Fibroblast of villous mesenchyme (primary cell): ENCODE measurements around the gene ABLIM2. TPM values are rescaled to one million over a fixed set of nuclear protein-coding genes. Genes with fewer than 3 reads are reported as not detected.

Experiments used
- DNase-seq: peaks from one replicate; pipeline ENCODE4 v3.0.0-alpha.2; 2010; ENCODE audit warnings: low read depth
- H3K4me3 ChIP-seq: 2 replicates; pipeline ENCODE4 v1.5.1; 2011; ENCODE audit warnings: low read depth, mild to moderate bottlenecking, low read length
- total RNA-seq: library from RNA; depleted of rRNA; stranded (reverse); fragments of >200 nt; gene quantifications from 2 replicates; pipeline ENCODE4 v1.2.3, GENCODE V29; 2012
- TF ChIP-seq, protein P1 (sequence below): IDR thresholded peaks from 2 replicates; pipeline ENCODE4 v1.5.1; 2012; ENCODE audit warnings: low read depth, mild to moderate bottlenecking, low read length; ENCODE audit not compliant: insufficient read depth

ABLIM2 gene
- total RNA-seq, 1 donor: under 0.01 TPM

DNA sequence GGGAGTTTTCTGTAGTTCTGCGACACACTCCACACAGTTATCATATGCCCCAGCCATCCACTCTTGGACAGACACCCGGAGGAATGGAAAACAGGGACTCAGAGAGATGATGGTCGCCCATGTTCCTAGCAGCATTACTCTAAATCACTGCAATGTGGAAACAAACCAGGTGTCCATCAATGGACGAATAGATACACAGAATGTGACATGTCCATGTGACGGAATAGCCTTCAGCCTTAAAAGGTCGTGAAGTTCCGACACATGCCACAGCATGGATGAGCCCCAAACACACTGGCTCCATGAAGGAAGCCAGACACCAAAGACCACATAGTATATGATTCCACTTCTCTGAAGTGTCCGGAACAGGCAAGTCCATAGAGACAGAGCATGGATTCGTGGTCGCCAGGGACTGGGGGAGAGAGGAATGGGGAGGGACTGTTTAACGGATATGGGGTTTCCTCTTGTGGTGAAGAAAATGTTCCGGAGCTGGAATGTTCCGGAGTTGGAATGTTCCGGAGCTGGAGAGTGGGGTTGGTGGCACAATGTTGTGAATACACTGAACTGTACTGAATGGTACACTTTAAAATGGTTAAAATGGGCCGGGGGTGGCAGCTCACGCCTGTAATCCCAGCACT, 190.2 kb downstream of the ABLIM2 start:
- no peak for DNase-seq
- TF ChIP-seq, protein P1, sequence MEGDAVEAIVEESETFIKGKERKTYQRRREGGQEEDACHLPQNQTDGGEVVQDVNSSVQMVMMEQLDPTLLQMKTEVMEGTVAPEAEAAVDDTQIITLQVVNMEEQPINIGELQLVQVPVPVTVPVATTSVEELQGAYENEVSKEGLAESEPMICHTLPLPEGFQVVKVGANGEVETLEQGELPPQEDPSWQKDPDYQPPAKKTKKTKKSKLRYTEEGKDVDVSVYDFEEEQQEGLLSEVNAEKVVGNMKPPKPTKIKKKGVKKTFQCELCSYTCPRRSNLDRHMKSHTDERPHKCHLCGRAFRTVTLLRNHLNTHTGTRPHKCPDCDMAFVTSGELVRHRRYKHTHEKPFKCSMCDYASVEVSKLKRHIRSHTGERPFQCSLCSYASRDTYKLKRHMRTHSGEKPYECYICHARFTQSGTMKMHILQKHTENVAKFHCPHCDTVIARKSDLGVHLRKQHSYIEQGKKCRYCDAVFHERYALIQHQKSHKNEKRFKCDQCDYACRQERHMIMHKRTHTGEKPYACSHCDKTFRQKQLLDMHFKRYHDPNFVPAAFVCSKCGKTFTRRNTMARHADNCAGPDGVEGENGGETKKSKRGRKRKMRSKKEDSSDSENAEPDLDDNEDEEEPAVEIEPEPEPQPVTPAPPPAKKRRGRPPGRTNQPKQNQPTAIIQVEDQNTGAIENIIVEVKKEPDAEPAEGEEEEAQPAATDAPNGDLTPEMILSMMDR: no peak
- no peak overlapping the region for H3K4me3 ChIP-seq

DNA sequence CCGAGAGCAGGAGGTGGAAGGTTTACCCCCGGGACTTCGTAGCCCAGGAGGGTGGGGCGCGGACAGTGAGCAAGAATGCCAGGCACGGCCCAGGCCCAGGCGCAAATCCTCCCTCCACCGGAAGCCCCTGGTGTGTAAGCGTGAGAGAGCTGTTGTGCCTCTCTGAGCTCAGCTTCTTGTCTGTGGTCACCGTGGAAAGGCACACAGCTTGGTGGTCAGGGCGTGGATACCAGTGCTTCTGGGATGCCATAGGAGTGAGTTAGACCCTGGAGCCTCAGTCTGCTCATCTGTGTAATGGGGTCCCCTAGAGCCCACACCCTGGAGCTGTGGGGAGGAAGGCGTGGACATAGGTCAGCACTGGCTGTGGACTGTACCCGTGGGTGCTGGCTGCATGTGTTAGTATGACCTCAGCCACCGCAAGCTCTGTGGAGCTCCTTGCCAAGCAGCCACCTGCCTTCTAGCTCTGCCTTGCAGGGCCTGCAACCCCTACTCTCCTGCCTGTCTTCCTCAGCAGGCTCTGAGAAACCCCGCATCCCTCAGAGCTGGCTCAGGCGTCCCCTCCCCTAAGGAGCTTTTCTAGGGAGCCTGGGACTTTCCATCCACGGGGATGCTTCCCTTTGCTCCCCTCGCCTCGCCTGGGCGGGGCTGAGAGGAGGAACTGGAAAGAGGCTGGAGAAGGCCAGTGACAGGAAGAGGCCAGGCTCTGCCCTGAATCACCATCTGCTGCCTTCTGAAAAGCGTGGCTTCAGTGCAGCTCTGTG, 190.9 kb downstream of the ABLIM2 start:
- TF ChIP-seq, protein P1: no peak
- no peak overlapping the region for H3K4me3 ChIP-seq
- DNase-seq: peak; percentile 57

DNA sequence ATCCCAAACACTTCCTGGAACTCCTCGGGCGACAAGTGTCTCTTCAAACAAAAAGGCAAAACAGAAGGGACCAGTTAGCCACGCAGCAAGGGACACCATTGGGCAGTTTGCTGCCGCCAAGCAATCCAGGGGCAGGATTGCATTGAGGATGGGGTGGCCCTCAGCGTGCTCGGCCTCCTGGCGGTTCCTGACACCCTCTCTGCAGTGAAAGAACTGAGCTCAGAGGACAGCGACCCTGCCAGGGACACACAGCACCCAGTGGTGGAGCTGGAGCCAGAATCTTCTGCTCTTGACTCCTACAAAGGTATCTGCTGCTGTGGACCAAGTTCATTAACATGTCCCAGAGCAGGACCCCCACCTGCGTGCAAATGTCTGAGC, 191.6 kb downstream of the ABLIM2 start:
- TF ChIP-seq, protein P1: no peak
- no peak overlapping the region for H3K4me3 ChIP-seq
- no peak for DNase-seq

DNA sequence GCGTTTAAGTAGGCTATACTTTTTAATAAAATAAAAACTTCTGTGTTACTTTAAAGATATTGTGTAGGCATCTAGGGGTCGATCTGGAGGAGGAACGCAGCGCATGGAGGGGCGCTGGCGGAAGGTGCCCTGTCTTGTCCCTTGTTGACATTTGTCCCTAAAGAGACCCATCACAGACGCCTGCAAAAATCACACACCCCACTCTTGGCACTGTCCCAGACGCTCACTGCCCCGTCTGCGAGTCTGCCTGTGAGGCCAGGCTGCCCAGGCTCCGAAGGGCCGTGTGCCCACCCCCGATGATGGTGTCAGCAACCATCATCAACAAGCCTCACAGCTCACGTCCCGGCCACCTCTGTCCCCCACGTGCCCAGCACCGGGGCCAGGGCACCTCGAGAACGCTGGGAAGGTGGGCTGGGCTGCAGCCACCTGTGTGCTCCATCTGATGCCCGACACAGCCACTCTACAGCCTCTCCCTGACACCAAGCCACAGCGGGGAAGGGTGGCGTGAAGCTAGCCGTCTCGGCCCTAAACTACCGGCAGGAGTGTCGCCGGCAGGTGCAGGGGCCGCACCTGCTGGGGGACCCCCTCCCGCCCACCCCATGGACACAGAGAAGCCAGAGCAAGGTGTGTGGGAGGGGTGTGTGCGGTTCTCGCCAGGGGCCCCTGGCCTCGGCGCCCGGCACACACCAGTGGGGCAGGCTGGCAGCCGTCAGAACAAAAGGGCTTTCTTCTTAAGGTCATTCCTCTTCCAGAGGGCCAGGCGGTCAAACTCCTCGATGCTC, 192.1 kb downstream of the ABLIM2 start:
- TF ChIP-seq, protein P1: no peak
- no peak for DNase-seq
- H3K4me3 ChIP-seq: no peak overlapping the region

DNA sequence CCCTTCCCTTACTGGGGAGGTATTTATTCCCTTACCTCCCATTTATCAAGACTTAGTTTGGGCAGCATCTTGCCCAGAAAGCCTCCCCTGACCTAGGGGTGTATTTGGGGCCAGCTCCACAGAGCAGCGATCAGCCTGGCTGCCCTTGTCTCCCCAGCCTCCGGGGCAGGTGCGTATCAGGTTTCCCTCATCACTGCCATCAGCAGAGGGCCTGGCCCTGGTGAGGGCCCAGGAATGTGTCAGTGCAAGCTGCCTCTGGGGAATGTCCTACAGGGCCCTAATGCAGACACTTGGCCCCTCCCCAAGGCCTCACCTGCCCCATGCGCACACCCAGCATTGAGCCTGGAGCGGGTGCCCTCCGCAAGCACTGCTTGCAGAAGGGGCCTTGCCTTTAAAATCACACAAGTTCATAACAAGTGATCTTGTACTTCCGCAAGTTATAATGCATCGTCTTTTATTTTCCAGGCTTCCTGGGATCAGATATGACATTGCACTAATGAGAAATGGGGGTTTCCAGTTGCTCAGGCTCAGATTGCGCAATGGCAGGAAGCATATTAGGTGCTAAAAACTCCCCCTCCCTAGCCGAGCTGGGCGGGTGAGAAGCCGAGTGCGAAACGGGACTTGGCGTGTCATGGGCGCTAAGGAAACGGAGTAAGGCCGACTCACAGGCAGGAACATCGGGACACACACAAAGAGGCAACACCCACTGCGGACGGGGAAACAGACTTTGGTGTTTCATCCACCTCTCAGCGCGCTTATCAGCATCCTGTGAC, 193.5 kb downstream of the ABLIM2 start:
- peak; percentile 90 for DNase-seq
- TF ChIP-seq, protein P1: no peak
- no peak overlapping the region for H3K4me3 ChIP-seq

DNA sequence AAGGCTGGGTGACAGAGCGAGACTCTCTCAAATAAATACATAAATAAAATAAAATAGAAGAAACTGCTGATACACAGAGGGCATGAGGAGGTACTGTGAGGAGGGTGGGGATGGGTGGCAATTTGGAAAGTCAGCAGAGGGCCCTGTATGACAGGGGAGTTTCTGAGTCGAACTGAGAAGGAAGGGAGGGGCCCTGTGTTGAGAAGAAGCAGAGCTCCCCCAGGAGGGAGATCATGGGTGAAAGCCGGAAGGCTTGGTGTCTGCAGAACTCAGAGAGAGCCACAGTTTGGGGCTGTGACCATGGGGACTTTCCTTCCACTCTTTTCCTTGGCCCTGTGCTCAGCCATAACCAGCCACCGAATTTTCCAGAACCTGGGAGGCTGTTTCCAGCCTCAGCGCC, 194.2 kb downstream of the ABLIM2 start:
- H3K4me3 ChIP-seq: no peak overlapping the region
- DNase-seq: no peak
- TF ChIP-seq, protein P1: no peak
